ENCODE results near the gene ITGA5.

DNA sequence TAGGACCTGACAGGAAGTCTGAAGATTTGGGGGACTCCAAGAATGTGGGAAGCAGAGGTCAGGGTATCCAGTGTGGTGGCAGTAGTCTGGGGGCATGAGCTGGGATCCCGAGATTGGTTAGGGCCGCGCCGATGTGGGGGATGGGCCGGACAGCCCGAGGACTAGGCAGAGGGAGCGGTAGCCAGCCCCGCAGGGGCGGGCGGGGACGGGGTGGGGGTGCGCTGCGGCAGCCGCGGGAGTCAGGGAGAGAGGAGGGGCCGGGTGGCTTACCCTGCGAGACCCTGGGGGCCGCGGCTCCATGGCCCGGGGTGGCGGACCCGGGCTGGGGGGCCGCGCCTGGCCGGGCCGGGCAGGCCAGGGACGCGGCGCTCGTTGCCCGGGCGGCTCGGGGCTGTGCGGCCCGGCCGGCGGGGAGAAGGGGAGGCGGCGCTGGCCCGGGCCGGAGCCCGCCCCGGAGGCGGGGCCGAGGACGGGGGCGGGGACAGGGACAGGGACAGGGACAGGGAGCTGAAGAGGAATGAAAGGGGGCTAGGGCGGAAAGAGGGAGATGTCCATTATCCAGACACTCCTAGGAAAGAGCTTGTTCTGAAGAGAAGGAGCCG lies 40.2 kb downstream of the ITGA5 start:
- no peak for TF ChIP-seq ARNT (IDR thresholded peaks at IDR 0.05)
- no peak for TF ChIP-seq FOXK2 (IDR thresholded peaks at IDR 0.05)
- TF ChIP-seq ELF4 (IDR thresholded peaks at IDR 0.05), result no peak
- TF ChIP-seq FOXM1 (IDR thresholded peaks at IDR 0.05; ENCODE audit: borderline replicate concordance), result no peak
- TF ChIP-seq SP1 (IDR thresholded peaks at IDR 0.05), result no peak
- TF ChIP-seq TARDBP (IDR thresholded peaks at IDR 0.05), result no peak
- no peak for TF ChIP-seq L3MBTL2 (conservative IDR thresholded peaks at IDR 0.05)
- no peak for TF ChIP-seq BHLHE40 (IDR thresholded peaks at IDR 0.05; ENCODE audit: borderline replicate concordance)
- no peak for TF ChIP-seq HDGF (IDR thresholded peaks at IDR 0.05; ENCODE audit: borderline replicate concordance)
- TF ChIP-seq, protein P1, sequence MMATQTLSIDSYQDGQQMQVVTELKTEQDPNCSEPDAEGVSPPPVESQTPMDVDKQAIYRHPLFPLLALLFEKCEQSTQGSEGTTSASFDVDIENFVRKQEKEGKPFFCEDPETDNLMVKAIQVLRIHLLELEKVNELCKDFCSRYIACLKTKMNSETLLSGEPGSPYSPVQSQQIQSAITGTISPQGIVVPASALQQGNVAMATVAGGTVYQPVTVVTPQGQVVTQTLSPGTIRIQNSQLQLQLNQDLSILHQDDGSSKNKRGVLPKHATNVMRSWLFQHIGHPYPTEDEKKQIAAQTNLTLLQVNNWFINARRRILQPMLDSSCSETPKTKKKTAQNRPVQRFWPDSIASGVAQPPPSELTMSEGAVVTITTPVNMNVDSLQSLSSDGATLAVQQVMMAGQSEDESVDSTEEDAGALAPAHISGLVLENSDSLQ (IDR thresholded peaks at IDR 0.05), result no peak

All from HEK293T (cell line).